Measurements from ENCODE around the gene SLC6A12. TPM values are rescaled to one million over a fixed set of nuclear protein-coding genes. Genes with fewer than 3 reads are reported as not detected.
"Not testable (repeated sequence)": the region's sequence is repeated elsewhere in the genome, so short reads cannot be mapped to it uniquely, and the experiment has no call there.

Gene SLC6A12
- total RNA-seq, 1 donor = not detected

GRCh38 chr12:238736-239398 is 24.9 kb upstream of the SLC6A12 start:
- Histone ChIP-seq H3K9me3 (ENCODE audit: low read depth, low read length) (no peaks in the 10 kb centered on the region), H3K4me3 (ENCODE audit: insufficient read depth, low read length) (no peak overlapping the region), H3K4me2 (ENCODE audit: insufficient read depth, low read length) (no peak overlapping the region), H2AFZ (ENCODE audit: low read length) (no peak overlapping the region), H3K79me2 (ENCODE audit: insufficient read depth, low read length) (no peaks in the 10 kb centered on the region), H4K20me1 (ENCODE audit: insufficient read depth, low read length) (no peaks in the 10 kb centered on the region), H3K4me1 (ENCODE audit: insufficient read depth, low read length) (no peaks in the 10 kb centered on the region), H3K27ac (ENCODE audit: low read depth, low read length) (no peak overlapping the region), H3K36me3 (ENCODE audit: insufficient read depth, low read length) (no peaks in the 10 kb centered on the region), H3K27me3 (ENCODE audit: insufficient read depth, low read length) (peaks cover 6% of the 10 kb centered on the region)
- TF ChIP-seq CTCF (IDR thresholded peaks at IDR 0.05; ENCODE audit: extremely low read depth, low read depth, low read length) = no peak
- no peak for DNase-seq (ENCODE audit: insufficient read length, low spot score, missing footprints)

- Histone ChIP-seq H3K4me3 (ENCODE audit: insufficient read depth, low read length) (no peak overlapping the region), H3K4me1 (ENCODE audit: insufficient read depth, low read length) (no peaks in the 10 kb centered on the region), H3K27ac (ENCODE audit: low read depth, low read length) (no peak overlapping the region), H3K36me3 (ENCODE audit: insufficient read depth, low read length) (no peaks in the 10 kb centered on the region), H3K27me3 (ENCODE audit: insufficient read depth, low read length) (peaks cover 5% of the 10 kb centered on the region), H4K20me1 (ENCODE audit: insufficient read depth, low read length) (no peaks in the 10 kb centered on the region), H3K79me2 (ENCODE audit: insufficient read depth, low read length) (no peaks in the 10 kb centered on the region), H3K4me2 (ENCODE audit: insufficient read depth, low read length) (no peak overlapping the region), H3K9me3 (ENCODE audit: low read depth, low read length) (no peaks in the 10 kb centered on the region), H2AFZ (ENCODE audit: low read length) (no peak overlapping the region)
- no peak for TF ChIP-seq CTCF (IDR thresholded peaks at IDR 0.05; ENCODE audit: extremely low read depth, low read depth, low read length)
- DNase-seq (ENCODE audit: insufficient read length, low spot score, missing footprints) = no peak
Observed at GRCh38 chr12:238116-238515, 24.2 kb upstream of the SLC6A12 start.

GRCh38 chr12:237026-237815 is 23.3 kb upstream of the SLC6A12 start:
- Histone ChIP-seq H3K79me2 (ENCODE audit: insufficient read depth, low read length) (no peaks in the 10 kb centered on the region), H3K4me2 (ENCODE audit: insufficient read depth, low read length) (no peak overlapping the region), H4K20me1 (ENCODE audit: insufficient read depth, low read length) (no peaks in the 10 kb centered on the region), H3K9me3 (ENCODE audit: low read depth, low read length) (no peaks in the 10 kb centered on the region), H3K36me3 (ENCODE audit: insufficient read depth, low read length) (no peaks in the 10 kb centered on the region), H3K27ac (ENCODE audit: low read depth, low read length) (no peak overlapping the region), H3K4me3 (ENCODE audit: insufficient read depth, low read length) (no peak overlapping the region), H3K27me3 (ENCODE audit: insufficient read depth, low read length) (peaks cover 13% of the 10 kb centered on the region), H2AFZ (ENCODE audit: low read length) (no peak overlapping the region), H3K4me1 (ENCODE audit: insufficient read depth, low read length) (no peaks in the 10 kb centered on the region)
- TF ChIP-seq CTCF (IDR thresholded peaks at IDR 0.05; ENCODE audit: extremely low read depth, low read depth, low read length) = no peak
- no peak for DNase-seq (ENCODE audit: insufficient read length, low spot score, missing footprints)

- Histone ChIP-seq H3K27me3 (ENCODE audit: insufficient read depth, low read length) (peaks cover 21% of the 10 kb centered on the region), H3K4me1 (ENCODE audit: insufficient read depth, low read length) (no peaks in the 10 kb centered on the region), H3K79me2 (ENCODE audit: insufficient read depth, low read length) (no peaks in the 10 kb centered on the region), H3K4me2 (ENCODE audit: insufficient read depth, low read length) (no peak overlapping the region), H3K27ac (ENCODE audit: low read depth, low read length) (no peak overlapping the region), H3K36me3 (ENCODE audit: insufficient read depth, low read length) (no peaks in the 10 kb centered on the region), H2AFZ (ENCODE audit: low read length) (no peak overlapping the region), H3K4me3 (ENCODE audit: insufficient read depth, low read length) (no peak overlapping the region), H4K20me1 (ENCODE audit: insufficient read depth, low read length) (no peaks in the 10 kb centered on the region), H3K9me3 (ENCODE audit: low read depth, low read length) (no peaks in the 10 kb centered on the region)
- no peak for DNase-seq (ENCODE audit: insufficient read length, low spot score, missing footprints)
- TF ChIP-seq CTCF (IDR thresholded peaks at IDR 0.05; ENCODE audit: extremely low read depth, low read depth, low read length) = no peak
Observed at GRCh38 chr12:236445-236844, 22.5 kb upstream of the SLC6A12 start.

- H3K4me2 ChIP-seq (ENCODE audit: insufficient read depth, low read length); H3K4me3 ChIP-seq (ENCODE audit: insufficient read depth, low read length); H3K36me3 ChIP-seq (ENCODE audit: insufficient read depth, low read length): not testable (repeated sequence)
Observed at GRCh38 chr12:235967-236366, 22.0 kb upstream of the SLC6A12 start.

More at GRCh38 chr12:235967-236366, 22.0 kb upstream of the SLC6A12 start:
- H4K20me1 ChIP-seq (ENCODE audit: insufficient read depth, low read length); H3K9me3 ChIP-seq (ENCODE audit: low read depth, low read length); H3K4me1 ChIP-seq (ENCODE audit: insufficient read depth, low read length); H3K27ac ChIP-seq (ENCODE audit: low read depth, low read length); H3K79me2 ChIP-seq (ENCODE audit: insufficient read depth, low read length); H2AFZ ChIP-seq (ENCODE audit: low read length); DNase-seq (ENCODE audit: insufficient read length, low spot score, missing footprints): not testable (repeated sequence)
- H3K27me3 ChIP-seq (ENCODE audit: insufficient read depth, low read length) = peaks cover 26% of the 10 kb centered on the region
